Daoy (cell line): ENCODE measurements around the gene BCAP31. TPM values are rescaled to one million over a fixed set of nuclear protein-coding genes. Genes with fewer than 3 reads are reported as not detected.

Experiments used
- DNase-seq: peaks from one replicate; pipeline ENCODE4 v3.0.0-alpha.2; 2015; ENCODE audit warnings: low read depth
- total RNA-seq: library from RNA; depleted of rRNA; stranded (reverse); fragments of >200 nt; shearing (Covaris generic); gene quantifications from 2 replicates; pipeline ENCODE4 v1.2.3, GENCODE V29; 2014; rRNA removed

BCAP31 gene
- total RNA-seq, 1 experiment from 2014 or later: 146 TPM

DNA sequence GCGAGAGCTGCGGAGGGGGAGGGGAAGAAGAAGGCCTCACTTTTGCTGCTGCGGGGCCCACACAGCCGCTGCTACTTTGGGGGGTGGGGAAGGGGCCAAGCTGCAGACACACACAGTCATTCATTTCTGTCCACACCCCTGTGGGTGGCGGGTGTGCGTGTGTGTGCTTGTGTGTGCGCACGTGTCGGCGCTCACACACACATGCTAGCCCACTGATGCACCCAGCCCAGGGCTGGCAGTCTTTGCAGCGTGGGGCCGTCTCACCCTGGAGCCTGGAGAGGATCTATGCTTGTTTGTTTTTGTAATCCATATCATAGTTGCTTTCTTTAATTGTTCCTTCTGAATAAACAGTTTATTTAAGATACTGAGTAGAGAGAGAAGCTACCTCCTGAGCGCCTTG, 73.2 kb downstream of the BCAP31 start:
- DNase-seq: no peak

Other genes starting within 250 kb of the BCAP31 start
- 3.7 and 5.7 TPM in 2 replicates for gene BGN, start 229.4 kb downstream of the BCAP31 start, total RNA-seq
- gene ATP2B3, start 206.7 kb downstream of the BCAP31 start, total RNA-seq: not detected in 2 replicates
- 37.3 and 41.5 TPM in 2 replicates for gene CCNQ, start 125.2 kb downstream of the BCAP31 start, total RNA-seq
- 10.2 and 16.4 TPM in 2 replicates for gene DUSP9, start 77.2 kb downstream of the BCAP31 start, total RNA-seq
- not detected in 2 replicates for gene PNCK, start 50.6 kb downstream of the BCAP31 start, total RNA-seq
- gene SLC6A8, start 36.5 kb downstream of the BCAP31 start, total RNA-seq: 6.3 and 7.5 TPM in 2 replicates
- 4.8 and 5.0 TPM in 2 replicates for gene ABCD1, start 469 bp upstream of the BCAP31 start, total RNA-seq
- 0.97 and 1.0 TPM in 2 replicates for gene PLXNB3, start 39.9 kb upstream of the BCAP31 start, total RNA-seq
- gene SRPK3, start 56.7 kb upstream of the BCAP31 start, total RNA-seq: 0.11 and 0.54 TPM in 2 replicates
- 36.9 and 41.0 TPM in 2 replicates for gene IDH3G, start 70.0 kb upstream of the BCAP31 start, total RNA-seq
- gene SSR4, start 70.3 kb upstream of the BCAP31 start, total RNA-seq: 81.8 and 107 TPM in 2 replicates
- gene PDZD4, start 106.2 kb upstream of the BCAP31 start, total RNA-seq: 5.7 and 7.5 TPM in 2 replicates
- 7.4 and 8.3 TPM in 2 replicates for gene L1CAM, start 161.8 kb upstream of the BCAP31 start, total RNA-seq
- gene AVPR2, start 180.3 kb upstream of the BCAP31 start, total RNA-seq: 1.1 TPM in 1 of 2 replicates, not detected in the other
- gene ARHGAP4, start 201.9 kb upstream of the BCAP31 start, total RNA-seq: 2.2 and 2.6 TPM in 2 replicates
- gene NAA10, start 210.7 kb upstream of the BCAP31 start, total RNA-seq: 85.9 and 128 TPM in 2 replicates
- gene RENBP, start 220.3 kb upstream of the BCAP31 start, total RNA-seq: 0.11 and 0.18 TPM in 2 replicates
- 38.0 and 38.1 TPM in 2 replicates for gene HCFC1, start 247.4 kb upstream of the BCAP31 start, total RNA-seq
- 0.86 and 1.5 TPM in 2 replicates for gene TMEM187, start 248.4 kb upstream of the BCAP31 start, total RNA-seq